IMR-90 (cell line): Measurements from ENCODE around the gene EPB41L1.

Experiments used
- FOS ChIP-seq: fragments of 150-350 bp; IDR thresholded peaks from 2 replicates; pipeline ENCODE4 v1.6.1; 2016; ENCODE audit warnings: low read depth, low read length
- POLR2A ChIP-seq: IDR thresholded peaks from 2 replicates; pipeline ENCODE4 v1.6.1; 2012; ENCODE audit warnings: mild to moderate bottlenecking, low read depth, low read length
- TF ChIP-seq, protein P1 (sequence below): conservative IDR thresholded peaks from 2 replicates; pipeline ENCODE4 v1.5.1; 2012; ENCODE audit warnings: mild to moderate bottlenecking, low read depth, low read length, improper control_type of control experiment
- TF ChIP-seq, protein P2 (sequence below): fragments of 150-350 bp; IDR thresholded peaks from 2 replicates; pipeline ENCODE4 v1.6.1; 2017; ENCODE audit warnings: mild to moderate bottlenecking, antibody characterized with exemption, low read length, low read depth
- TF ChIP-seq, protein P3 (sequence below): fragments of 150-350 bp; IDR thresholded peaks from 2 replicates; pipeline ENCODE4 v1.6.1; 2016; ENCODE audit warnings: low read depth, mild to moderate bottlenecking, low read length, moderate library complexity, borderline replicate concordance

DNA sequence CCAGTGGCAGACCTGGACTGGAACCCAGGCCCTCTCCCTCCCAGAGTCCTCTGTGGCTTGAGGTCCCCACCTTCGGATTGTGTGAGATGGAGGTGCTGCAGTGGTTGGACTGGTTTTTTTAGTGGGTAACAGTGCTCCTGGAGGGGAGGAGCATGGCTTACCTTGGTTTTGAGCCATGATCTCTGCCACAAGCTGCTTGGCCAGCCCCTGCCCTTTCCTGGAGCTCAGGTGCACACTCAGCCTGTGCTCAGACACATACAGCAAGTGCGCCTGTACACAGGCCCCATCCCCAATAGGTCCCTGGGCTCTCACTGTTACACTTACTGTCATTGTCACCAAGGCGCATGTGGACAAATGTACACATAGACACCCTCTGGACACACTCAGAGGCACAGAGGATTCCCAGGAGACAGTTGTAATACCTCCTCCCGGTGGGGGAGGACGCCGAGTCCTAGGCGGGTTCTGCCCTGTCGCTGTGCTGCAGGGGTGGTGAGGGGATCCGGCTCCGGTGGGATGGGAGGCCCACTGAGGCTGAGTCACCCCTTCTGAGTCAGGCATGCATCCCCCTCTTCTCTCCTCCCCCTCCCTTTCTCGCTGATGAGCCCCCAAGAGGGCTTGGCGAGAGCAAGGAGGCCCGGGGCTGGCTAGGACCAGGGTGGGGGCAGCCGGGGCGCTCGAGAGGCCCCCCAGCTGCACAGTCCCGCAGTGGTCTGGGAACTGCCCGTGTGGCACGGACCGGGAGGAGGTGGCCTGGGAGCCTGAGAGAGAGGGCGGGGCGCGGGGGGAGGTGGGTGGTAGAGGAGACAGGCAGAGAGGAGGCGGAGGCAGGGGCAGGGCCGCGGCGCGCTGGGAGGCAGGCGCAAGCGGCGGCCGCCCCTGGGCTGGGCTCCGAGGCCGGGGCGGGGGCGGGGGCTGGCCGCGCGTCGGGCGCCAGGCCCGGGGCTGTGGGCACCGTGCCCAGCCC, 522 bp upstream of the EPB41L1 start:
- peak; percentile 52; the same call in 1 of the 2 replicates for TF ChIP-seq FOS
- TF ChIP-seq, protein P1, sequence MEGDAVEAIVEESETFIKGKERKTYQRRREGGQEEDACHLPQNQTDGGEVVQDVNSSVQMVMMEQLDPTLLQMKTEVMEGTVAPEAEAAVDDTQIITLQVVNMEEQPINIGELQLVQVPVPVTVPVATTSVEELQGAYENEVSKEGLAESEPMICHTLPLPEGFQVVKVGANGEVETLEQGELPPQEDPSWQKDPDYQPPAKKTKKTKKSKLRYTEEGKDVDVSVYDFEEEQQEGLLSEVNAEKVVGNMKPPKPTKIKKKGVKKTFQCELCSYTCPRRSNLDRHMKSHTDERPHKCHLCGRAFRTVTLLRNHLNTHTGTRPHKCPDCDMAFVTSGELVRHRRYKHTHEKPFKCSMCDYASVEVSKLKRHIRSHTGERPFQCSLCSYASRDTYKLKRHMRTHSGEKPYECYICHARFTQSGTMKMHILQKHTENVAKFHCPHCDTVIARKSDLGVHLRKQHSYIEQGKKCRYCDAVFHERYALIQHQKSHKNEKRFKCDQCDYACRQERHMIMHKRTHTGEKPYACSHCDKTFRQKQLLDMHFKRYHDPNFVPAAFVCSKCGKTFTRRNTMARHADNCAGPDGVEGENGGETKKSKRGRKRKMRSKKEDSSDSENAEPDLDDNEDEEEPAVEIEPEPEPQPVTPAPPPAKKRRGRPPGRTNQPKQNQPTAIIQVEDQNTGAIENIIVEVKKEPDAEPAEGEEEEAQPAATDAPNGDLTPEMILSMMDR = no peak
- TF ChIP-seq, protein P2, sequence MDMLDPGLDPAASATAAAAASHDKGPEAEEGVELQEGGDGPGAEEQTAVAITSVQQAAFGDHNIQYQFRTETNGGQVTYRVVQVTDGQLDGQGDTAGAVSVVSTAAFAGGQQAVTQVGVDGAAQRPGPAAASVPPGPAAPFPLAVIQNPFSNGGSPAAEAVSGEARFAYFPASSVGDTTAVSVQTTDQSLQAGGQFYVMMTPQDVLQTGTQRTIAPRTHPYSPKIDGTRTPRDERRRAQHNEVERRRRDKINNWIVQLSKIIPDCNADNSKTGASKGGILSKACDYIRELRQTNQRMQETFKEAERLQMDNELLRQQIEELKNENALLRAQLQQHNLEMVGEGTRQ = no peak
- TF ChIP-seq POLR2A = no peak
- TF ChIP-seq, protein P3, sequence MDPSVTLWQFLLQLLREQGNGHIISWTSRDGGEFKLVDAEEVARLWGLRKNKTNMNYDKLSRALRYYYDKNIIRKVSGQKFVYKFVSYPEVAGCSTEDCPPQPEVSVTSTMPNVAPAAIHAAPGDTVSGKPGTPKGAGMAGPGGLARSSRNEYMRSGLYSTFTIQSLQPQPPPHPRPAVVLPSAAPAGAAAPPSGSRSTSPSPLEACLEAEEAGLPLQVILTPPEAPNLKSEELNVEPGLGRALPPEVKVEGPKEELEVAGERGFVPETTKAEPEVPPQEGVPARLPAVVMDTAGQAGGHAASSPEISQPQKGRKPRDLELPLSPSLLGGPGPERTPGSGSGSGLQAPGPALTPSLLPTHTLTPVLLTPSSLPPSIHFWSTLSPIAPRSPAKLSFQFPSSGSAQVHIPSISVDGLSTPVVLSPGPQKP = no peak
